ENCODE data around the gene E2F3.

E2F3 gene

GRCh38 chr6:20401205-20402091, at the start of gene E2F3:
Gene E2F3, plus strand, starts transcription at chr6:20401879. Its CDS starts 354 bp downstream, at chr6:20402233.
- peak; percentile 96 to 99 for DNase-seq (ENCODE audit: low read depth in 2 of 2)

DNA sequence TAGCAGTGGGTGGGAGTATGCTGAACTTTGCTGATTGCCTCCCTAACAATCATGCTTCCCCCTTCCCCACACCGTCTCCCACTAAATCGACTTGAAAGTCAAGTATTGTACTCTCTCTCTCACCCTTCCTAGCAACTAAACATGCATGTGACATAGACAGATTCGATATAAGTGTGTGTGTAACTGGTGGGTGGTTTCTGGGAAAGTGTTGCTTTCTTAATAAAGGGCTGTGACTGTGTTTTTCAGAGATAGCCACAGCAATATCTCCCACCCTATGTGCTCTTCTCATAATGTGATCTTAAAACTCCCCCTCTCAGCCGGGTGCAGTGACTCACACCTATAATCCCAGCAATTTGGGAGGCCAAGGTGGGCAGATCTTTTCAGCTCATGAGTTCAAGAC, 49.3 kb upstream of the E2F3 start:
- DNase-seq (ENCODE audit: low read depth in 2 of 2): no peak

DNA sequence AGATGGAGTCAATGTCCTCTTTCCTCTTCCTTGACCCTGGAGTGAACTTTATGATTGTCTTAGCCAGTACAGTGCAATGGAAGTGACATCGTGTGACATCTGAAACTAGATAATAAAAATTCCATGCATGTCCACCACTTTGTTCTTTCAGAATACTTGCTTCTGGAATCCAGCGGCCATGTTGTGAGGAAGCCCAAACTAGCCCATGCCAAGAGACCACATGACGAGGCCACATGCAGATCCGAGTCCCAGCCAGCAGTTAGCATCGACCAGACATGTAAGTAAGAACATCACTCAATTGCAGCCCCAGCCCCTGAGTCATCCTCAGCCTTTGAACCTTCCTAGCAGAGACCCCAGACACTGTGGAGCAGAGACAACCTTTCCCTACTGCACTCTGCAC, 48.5 kb upstream of the E2F3 start:
- no peak for DNase-seq (ENCODE audit: low read depth in 2 of 2)

DNA sequence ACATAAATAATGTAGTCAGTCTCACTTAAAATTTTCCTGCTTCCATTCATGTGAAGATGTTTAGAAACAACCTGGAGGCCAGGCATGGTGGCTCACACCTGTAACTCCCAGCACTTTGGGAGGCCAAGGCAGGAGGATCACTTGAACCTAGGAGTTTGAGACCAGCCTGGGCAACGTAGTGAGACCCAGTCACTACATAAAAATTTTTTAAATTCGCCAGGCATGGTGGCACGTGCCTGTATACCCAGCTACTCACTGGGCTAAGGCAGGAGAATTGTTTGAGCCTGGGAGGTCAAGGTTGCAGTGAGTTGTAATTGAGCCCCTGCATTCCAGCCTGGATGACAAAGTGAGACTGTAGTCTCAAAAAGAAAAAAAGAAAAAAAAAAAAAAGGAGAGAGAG, 47.3 kb upstream of the E2F3 start:
- no peak for DNase-seq (ENCODE audit: low read depth in 2 of 2)

DNA sequence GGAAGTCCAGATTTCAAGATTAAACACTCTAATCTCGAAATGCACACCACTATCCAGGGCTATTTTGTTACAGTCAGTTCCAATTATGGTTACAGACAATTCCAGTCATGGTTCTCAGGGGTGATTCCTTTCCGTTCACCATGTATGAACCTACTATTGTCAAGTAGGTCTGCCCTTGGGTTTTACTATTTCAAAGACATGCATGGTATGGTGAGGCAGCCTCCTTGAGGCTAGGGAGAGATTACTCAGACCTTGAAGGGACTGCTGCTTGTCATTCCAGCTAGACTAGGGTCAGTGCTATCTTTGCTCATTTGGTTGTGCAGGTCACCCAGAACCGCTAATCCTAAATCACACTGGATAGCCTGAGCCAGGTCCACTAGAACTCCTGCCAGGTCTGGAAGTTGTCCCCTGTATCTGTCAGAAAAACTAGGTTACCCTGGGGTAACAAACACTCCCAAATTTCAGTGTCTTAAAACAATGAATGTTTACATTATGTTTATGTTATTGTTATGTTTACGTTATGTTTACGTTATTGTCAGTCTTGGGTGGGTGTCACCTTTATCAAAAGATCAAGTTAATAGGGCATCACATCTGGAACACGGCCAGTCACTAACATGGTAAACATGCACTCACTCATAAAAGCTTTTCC, 41.1 kb upstream of the E2F3 start:
- DNase-seq (ENCODE audit: low read depth in 2 of 2): no peak

DNA sequence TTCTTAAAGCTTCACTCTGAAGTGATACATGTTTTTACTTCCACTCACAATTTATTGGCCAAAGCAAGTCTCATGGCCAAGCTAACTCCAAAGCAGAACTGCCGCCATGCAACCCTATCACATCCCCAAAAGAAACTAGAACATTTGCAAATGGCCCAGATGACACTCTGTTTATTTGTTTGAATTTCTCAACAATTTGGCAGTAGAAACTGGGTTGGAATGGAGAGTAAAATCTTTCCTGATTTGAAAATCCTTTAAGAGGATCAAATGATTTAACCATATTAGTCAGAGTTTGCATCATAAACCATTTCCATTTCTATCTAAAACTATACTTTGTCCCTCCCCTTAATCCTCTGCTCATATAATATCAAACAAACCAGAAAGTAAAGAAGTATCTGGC, 39.1 kb upstream of the E2F3 start:
- DNase-seq (ENCODE audit: low read depth in 2 of 2): no peak

- no peak for DNase-seq (ENCODE audit: low read depth in 2 of 2)
Measured at GRCh38 chr6:20364327-20364726, 37.4 kb upstream of the E2F3 start.

GRCh38 chr6:20365456-20365855, 36.2 kb upstream of the E2F3 start:
- no peak for DNase-seq (ENCODE audit: low read depth in 2 of 2)

DNA sequence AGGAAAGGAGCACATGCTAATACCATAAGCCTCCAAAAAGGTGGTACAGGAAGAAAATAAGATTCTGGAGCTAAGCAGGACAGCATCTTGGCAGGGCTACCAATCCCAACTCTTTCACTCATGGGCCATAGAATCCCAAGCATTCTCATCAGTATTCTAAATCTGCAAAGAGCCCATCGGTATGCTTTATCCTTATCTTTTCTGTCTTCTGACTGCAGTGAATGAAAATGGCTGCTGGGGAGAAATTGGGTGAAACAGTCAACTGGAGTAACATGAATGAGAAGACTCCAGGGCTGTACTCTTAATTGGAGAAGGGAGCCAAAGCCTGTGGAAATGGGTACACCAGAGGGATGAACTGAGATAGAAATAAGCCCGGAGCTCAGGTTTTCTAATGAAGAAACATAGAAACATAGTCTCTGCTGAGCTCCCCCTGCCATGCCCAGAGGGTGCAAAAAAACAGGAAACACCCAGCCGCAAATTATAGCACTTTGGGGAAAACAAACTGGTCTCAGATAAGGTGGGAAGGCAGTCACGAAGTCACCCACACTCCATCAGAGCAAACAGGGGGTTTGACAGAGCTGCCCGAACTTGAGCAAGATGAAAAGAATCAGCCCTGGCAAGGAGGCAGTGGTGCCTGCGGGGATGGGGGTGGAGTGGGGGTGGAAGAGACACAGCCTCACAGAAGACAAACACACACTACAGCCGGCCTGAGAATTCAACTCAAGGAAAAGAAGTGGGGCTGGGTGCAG, 35.4 kb upstream of the E2F3 start:
- DNase-seq (ENCODE audit: low read depth in 2 of 2): peak in 1 of 2 donors; percentile 24

- DNase-seq (ENCODE audit: low read depth in 2 of 2): peak in 1 of 2 donors; percentile 19
Measured at GRCh38 chr6:20367743-20368485, 33.8 kb upstream of the E2F3 start.

GRCh38 chr6:20370393-20370792, 31.3 kb upstream of the E2F3 start:
- no peak for DNase-seq (ENCODE audit: low read depth in 2 of 2)

GRCh38 chr6:20370801-20371200, 30.9 kb upstream of the E2F3 start:
- DNase-seq (ENCODE audit: low read depth in 2 of 2): no peak

GRCh38 chr6:20375436-20375835, 26.2 kb upstream of the E2F3 start:
- no peak for DNase-seq (ENCODE audit: low read depth in 2 of 2)

- no peak for DNase-seq (ENCODE audit: low read depth in 2 of 2)
Measured at GRCh38 chr6:20377623-20378265, 23.9 kb upstream of the E2F3 start.

- no peak for DNase-seq (ENCODE audit: low read depth in 2 of 2)
Measured at GRCh38 chr6:20379231-20379630, 22.4 kb upstream of the E2F3 start.

- no peak for DNase-seq (ENCODE audit: low read depth in 2 of 2)
Measured at GRCh38 chr6:20386218-20386617, 15.5 kb upstream of the E2F3 start.

- no peak for DNase-seq (ENCODE audit: low read depth in 2 of 2)
Measured at GRCh38 chr6:20389066-20389465, 12.6 kb upstream of the E2F3 start.

GRCh38 chr6:20393297-20393696, 8.4 kb upstream of the E2F3 start:
- DNase-seq (ENCODE audit: low read depth in 2 of 2): no peak

DNA sequence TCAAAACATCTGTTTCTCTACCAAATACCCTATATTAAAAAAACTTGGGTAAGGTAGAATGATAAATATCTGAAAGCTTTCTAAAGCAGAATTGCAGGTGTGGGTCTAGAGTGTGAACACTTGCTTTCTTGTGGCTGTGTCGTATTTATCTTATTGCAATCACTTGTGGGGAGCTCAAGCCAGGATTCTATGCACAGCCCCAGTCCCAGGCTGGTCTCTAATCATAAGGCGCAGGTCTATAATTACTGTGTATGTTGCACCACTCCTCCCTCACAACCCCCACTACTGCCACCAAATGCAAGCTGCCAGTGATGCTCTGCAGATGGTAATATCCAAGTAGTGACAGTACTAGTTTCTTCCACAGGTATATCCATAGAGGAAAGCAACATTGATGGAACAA, 2.2 kb upstream of the E2F3 start:
- no peak for DNase-seq (ENCODE audit: low read depth in 2 of 2)

DNA sequence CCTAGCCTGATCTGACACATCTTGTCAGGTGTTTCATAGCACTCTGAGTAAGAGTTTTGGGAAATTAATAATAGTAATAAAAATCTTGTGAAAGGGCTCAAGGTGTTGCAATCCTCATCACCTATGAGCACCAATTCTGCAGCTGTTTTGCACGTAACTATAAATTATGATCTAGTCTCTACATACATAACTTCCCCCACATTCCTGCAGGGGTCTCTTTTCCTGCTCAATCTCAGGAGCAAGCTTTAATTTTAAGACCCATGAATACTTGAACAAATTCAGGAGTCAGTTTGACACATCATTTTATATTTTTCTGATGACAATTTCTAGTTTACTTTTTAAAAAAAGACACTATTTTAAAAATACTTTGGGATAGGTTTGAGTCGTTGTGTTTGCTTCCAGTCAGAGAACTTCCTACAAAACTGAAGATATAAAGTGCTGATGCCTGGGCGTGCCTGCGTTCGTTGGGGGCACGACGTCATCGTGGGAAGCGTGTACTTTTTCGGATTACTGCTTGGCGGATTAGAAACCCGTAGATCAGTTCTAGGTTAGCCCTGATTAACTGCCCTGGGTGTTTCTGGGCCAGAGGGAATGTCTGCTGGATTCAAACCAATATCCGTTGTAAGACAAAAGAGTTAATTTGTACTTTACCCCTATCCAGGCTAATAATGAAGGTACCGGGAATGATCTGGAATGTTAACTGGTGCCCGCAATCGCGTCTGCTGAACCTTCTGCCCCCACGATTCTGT, 1.0 kb upstream of the E2F3 start:
- no peak for DNase-seq (ENCODE audit: low read depth in 2 of 2)

- DNase-seq (ENCODE audit: low read depth in 2 of 2): no peak
Measured at GRCh38 chr6:20402092-20402341, 338 bp downstream of the E2F3 start.

Data from activated CD8-positive, alpha-beta memory T cell treated with anti-CD3 and anti-CD28 coated beads for 4 hours (primary cell).